GM21737 (cell line): ENCODE data around the gene TTC3.
"Not testable (repeated sequence)": the region's sequence is repeated elsewhere in the genome, so short reads cannot be mapped to it uniquely, and the experiment has no call there.

Experiments
- ATAC-seq: cut with Tn5 transposase; IDR thresholded peaks from one replicate; pipeline ENCODE4 v1.9.1; 2021; ENCODE audit warnings: mild to moderate bottlenecking, moderate library complexity; ENCODE audit not compliant: unreplicated experiment

Gene TTC3

DNA sequence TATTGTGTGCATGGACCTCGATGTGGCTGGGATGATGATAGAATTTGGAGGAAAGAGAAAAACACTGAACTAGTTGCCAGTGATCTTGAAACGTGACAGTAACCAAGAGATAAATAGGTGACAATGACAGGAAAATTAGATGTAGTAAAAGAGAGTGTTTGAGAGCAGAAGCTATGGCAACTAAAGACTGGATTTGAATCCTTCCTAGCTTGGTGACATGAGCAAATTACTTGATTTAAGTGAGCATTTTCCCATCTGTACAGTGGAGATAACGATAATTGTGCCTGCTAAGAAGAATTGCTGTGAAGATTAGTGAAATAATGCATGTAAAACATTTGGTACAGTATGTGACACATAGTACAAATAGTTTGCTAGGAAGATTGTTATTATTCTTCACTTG is 12.7 kb downstream of the TTC3 start:
- no peak for ATAC-seq

DNA sequence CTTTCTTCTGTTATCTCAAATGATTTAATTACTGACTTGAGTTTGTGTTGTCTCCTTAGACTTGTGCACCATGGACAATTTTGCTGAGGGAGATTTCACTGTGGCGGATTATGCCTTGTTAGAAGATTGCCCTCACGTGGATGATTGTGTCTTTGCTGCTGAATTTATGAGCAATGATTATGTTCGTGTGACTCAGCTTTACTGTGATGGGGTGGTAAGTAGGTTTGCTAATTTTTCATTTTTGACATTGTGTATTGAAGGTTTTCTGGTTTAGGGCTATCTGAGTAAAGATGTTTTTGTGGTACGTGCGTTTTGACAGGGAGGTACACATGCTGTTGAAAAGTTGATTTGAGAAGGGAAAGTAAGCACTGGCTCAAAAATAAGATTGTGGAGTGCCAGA is 14.1 kb downstream of the TTC3 start:
- no peak for ATAC-seq

DNA sequence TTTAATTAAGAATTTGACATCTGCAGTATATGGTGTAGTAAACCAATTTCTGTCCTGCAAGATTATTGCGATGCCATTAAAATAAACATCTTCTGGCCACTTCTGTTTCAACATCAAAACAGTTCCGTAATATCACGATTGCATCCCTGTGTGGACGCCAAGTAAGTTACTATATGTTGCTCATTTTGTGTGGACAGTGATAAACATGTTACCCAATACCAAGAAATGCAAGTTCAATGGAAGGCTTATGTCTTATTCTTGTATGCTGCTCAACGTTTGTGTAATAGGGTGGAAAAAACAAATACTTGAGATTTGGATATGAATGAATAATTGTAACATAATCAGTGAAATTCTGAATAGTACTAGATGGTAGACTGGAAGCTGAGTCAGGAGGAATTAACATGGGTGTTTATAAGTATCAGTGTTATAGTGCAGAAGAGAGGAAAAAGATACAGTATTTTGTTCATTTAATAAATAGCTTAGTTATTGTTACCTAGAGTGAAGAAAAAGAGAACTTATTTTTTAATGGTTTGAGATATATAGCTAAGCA is 15.2 kb downstream of the TTC3 start:
- ATAC-seq, result no peak

DNA sequence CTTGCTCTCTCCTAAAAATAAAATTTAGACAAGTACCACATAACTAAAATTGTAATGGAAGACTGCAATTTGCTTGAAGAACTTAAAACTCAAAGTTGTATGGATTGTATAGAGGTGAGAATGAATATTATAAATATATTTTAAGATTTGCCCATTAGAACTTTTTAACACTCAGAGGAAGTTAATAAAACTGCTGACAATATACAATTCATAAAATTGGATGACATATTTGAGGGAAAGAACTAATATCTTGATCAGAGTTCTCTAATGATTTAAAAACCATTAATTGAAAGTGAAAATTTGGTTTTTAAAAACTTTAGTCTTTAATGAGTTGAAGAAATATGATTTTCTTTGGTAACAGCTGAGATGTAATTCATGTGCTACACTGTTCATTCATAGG is 20.9 kb downstream of the TTC3 start:
- no peak for ATAC-seq

DNA sequence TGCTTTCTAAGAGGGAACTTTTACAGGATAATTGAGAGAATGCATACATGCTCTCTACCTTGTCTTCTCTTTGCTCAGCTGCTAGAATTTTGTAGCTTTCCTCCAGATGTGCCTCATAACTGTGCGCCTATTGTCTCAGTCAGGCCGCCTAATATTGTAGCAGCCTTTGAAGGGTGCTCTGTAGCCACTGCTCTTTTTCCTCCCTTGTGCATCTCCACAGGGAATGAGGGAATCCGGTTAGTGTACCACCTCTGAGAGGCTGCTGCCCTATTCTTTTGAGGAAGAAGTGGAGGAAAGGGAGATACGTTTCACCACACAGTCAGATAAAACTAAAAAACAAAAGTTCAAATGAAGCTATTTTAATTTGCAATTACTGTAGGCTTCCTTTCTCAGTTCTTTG is 22.8 kb downstream of the TTC3 start:
- ATAC-seq, result no peak

DNA sequence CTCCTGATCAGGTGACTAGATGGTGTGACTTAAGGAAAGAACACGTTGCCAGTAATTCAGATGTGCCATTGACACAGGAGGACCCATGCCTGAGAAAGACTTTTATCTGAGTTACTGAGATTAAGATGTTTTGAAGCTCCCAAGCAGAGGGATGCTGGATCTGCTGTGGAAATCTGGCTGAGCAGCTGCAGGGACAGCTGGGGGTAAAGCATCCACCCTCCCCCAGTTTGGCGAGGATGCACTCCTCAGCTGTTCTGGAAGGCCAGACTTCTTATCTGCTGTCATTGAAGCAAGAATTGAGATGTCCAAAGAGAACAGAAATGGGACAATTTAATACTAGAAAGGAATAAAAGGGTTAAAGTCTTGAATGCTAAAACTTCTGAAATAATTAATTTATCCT is 25.7 kb downstream of the TTC3 start:
- no peak for ATAC-seq

DNA sequence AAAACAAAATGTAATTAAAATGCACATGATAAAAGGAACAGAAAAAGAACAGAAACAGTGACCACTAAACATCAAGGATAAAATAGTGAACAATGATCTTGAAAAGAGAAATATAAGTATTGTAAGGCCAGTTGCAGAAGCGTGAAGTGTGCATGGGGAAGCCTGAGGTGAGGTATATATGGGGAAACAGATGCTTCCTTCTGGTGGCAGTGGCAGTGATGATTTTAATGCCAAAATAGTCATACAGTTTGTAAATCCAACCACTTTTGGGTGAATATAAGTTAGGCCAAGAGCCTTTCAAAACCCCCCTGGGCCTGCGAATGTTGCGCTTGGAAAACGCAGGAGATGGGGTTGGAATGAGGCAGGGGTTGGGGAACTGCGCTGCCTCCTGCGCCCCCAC is 27.3 kb downstream of the TTC3 start:
- no peak for ATAC-seq

DNA sequence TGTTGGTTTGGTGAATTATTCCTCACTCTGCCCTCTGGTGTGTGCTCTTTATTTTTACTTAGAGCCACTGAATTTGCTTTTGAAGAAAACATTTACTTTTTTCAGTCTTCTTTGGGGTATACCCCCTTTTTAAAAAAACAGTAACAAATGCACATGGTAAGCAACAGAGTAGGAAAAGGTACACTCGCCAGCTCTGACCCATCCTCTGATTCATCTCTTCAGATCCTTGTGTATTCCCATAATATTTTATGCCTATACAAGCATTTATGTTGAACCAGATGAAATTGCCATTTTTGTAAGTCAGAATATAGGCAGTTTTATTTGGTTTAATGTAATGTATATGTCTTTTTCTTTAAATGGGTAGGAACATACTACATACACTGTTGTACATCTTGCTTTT is 28.3 kb downstream of the TTC3 start:
- ATAC-seq, result no peak

DNA sequence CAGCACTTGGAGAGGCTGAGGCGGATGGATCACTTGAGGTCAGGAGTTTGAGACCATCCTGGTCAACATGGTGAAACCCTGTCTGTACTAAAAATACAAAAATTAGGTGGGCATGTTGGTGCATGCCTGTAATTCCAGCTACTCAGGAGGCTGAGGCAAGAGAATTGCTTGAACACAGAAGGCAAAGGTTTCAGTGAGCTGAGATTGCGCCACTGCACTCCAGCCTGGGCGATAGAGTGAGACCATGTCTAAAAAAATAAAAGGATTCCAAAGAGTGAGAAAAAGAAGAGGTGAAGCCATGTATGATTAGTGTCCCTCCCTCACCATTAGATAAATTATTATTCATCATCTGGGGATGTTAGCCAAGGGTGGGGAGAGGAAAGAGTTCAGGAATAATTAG is 29.7 kb downstream of the TTC3 start:
- ATAC-seq, result not testable (repeated sequence)

DNA sequence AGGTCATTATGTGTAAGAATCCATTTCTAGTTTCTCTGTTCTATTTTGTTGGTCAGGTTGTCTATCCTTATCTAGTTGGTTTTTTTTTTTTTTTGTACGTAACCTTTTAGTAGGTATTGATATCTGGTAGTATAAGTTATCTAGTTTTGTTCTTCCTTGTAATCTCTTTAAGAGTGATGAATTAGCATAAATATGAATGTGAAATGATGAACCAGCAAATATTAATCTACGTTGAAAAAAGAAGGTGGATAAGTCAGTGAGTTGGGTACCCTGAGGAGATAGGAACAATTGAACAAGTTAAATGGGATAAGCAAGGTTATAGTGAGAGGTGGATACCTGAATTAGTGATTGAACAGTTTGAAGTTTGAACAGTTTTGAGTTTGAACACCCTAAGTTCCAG is 33.9 kb downstream of the TTC3 start:
- ATAC-seq, result no peak

DNA sequence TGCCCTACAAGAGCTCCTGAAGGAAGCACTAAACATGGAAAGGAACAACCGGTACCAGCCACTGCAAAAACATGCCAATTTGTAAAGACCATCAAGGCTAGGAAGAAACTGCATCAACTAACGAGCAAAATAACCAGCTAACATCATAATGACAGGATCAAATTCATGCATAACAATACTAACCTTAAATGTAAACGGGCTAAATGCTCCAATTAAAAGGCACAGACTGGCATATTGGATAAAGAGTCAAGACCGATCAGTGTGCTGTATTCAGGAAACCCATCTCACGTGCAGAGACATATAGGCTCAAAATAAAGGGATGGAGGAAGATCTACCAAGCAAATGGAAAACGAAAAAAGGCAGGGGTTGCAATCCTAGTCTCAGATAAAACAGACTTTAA is 38.0 kb downstream of the TTC3 start:
- not testable (repeated sequence) for ATAC-seq

DNA sequence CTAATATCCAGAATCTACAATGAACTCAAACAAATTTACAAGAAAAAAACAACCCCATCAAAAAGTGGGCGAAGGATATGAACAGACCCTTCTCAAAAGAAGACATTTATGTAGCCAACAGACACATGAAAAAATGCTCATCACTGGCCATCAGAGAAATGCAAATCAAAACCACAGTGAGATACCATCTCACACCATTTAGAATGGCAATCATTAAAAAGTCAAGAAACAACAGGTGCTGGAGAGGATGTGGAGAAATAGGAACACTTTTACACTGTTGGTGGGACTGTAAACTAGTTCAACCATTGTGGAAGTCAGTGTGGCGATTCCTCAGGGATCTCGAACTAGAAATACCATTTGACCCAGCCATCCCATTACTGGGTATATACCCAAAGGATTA is 41.2 kb downstream of the TTC3 start:
- ATAC-seq, result not testable (repeated sequence)

DNA sequence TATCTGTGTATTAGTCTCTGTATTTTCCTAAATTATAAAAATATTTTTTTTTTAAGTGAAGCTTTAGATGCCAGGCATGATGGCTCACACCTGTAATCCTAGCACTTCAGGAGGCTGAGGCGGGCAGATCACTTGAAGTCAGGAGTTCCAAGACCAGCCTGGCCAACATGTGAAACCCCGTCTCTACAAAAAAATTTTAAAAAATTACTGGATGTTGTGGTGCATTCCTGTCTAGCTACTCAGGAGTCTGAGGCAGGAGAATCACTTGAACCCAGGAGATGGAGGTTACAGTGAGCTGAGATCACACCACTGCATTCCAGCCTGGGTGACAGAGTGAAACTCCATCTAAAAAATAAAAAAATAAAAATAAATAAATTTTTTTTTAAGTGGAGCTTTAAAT is 43.4 kb downstream of the TTC3 start:
- not testable (repeated sequence) for ATAC-seq

DNA sequence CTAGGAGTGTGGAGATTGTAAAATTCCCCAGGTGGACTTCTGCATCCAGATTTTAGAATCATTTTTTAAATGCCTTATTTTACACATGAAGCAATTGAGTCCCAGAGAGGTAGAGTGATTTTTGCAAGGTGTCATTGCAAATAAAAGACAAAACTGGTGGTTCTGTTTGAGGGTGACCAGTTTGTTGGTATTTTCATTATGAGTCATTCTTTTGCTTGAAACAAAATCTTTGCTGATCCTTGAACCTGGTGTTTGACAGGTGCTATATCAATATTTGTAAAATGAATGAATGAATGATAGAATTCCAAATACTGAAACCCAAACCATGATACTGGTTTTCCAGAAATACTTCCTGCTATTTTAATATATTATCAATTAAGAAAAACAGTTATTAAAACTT is 44.1 kb downstream of the TTC3 start:
- no peak for ATAC-seq

DNA sequence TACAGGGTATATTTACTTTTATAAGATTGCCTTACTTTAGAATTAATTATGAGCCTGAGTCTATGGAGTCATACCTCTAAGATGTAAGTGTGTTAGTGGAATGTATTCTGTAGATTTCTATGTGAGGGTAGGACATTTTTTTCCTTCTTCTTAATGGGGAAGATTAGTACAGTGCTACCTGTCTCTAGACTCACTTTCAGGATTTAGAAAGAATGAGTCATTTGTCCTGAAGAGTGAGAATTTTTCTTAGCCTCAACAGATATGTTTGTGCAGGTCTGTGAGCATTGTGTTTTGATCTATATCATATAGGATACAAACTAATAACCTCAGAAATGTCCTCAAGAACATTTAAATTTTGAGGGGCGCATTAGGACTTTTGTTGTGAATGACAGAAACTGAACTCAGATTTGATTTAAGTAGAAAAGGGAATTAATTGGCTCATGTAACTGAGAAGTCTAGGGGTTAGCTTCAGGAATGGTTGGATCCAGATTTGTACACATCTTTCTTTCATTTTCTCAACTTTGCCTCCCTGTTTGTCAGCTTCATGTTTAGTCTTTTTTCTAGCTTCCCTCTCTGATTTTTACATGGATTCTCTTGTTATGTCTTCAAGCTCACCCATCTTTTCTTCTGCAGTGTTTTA is 45.3 kb downstream of the TTC3 start:
- ATAC-seq, result no peak

DNA sequence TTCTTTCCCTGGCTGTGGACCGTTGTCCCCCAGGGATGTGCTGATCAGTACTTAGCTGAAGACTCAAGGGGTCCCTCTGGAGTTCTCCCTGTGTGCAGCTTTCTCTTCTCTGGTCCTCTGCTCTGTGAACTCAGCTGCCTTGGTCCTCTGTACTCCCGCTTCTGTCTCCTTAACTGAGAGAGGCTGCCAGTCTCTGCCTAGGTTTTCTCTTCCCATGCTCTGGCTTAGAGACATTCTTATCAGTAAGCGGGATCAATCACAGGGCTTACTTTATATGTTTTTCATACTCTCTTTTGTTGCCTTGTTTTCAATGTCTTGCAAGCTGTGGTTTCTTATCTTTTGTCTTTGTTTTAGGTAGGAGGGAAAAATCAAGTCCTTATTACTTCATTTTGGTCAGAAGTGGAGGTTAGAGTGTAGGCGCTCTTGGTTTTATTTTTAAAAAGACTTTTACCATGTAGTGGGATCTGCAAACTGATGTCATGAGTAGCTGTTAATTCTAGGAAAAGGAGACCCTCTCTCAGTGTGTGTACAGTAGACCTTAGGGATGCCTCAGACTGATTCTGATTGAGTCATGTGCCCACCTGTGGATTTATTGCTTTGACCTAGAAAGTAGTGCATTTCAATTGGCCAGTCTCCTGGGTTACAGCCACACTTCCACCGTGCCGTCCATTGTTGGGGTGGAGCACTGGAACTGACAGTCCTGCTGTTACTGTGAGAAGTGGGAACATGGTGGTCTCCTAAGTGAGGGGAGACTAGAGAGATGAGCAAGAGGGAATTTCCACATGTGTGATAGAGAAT is 46.6 kb downstream of the TTC3 start:
- ATAC-seq, result no peak

DNA sequence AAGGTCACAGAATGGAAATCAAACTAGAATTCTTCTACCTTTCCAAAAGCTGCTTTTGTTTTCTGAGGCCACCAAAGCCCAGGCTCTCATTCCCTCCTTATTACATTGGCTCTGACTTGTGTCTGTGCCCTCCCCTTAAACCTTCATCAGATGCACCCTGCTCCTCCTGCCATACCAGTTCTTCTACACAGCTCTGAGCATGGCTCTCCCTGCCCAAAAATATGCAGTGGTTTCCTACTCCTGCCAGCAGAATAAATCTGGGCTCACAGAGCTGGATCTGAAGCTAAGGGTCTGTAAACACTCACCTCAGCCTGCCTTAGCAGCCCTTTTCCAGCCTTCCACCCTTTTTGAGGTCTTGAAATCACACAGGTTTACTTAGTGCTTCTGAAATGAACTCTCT is 55.0 kb downstream of the TTC3 start:
- ATAC-seq, result no peak

DNA sequence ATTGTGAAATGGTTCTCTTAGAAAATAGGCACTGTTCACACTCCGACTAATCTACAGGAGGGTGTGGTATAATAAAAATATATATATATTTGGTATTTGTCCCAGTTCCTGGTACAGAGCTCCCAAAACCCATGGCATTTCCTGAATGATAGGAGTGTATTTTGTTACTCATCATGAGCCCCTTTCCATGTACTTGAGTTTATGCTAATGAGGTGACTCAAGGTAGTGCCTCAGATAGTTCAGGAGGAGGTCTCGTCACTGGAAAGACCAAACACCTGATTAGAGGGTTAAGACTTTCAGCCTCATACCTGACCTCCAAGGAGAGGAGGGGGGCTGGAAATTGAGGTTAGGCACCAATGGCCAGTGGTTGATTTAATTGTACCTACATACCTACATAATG is 57.9 kb downstream of the TTC3 start:
- no peak for ATAC-seq

DNA sequence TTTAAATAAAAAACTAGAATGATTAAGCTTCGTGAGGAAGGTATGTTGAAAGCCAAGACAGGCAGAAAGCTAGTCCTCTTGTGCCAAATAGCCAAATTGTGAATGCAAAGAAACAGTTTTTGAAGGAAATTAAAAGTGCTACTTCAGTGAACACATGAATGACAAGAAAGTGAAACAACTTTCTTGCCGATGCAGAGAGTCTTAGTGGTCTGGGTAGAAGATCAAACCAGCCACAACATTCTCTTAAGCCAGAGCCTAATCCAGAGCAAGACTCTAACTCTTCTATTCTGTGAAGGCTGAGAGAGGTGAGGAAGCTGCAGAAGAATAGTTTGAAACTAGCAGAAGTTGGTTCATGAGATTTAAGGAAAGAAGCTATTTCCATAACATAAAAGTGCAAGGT is 63.2 kb downstream of the TTC3 start:
- no peak for ATAC-seq

DNA sequence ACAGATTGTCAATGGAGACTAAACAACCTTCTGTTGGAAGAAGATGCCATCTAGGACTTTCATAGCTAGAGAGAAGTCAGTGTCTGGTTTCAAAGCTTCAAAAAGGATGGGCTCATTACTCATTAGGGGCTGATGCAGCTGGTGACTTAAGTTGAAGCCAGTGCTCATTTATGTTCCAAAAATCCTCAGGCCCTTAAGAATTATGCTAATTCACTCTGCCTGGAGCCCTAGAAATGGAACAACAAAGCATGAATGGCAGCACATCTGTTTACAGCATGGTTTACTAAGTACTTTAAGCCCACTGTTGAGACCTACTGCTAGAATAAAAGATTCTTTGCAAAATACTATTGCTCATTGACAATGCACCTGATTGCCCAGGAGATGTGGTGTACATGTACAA is 63.7 kb downstream of the TTC3 start:
- ATAC-seq, result no peak

DNA sequence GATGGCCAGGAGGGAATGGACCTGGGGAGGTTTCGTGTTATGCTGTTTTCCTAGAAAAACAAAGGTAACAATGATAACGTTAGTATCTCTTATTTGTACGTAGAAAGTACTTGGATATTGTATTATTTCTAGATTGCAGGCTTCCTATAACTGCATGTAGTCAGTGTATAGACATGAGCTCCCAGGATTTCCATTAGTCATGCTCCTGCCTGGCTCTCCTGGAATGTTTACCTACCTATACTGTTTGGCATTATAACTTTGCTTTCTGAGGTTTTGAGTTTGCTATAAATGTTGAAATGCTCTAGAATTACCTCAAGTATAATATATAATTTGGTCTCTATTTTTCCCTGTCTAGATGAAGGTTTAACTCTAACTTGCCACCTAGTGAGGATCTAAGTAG is 66.1 kb downstream of the TTC3 start:
- no peak for ATAC-seq

DNA sequence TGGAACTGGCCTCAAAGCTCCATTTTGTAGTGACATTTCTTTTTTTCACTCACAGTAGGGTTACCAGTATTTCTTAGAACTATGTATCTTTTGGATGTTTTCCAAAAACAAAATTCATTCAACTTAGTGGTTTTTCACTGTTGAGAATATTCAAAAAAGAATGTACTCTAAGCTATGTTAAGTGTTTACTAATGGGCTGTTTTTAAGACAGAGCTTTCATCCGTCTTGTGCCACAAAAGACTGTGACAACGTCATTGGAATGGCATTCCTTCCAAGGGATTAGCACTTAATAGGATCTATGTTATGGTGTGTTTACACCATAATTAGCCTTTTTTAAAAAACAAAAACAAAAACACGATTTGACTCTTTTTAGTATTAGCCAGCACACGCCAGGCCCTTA is 66.8 kb downstream of the TTC3 start:
- ATAC-seq, result no peak
